A549 (cell line): ENCODE results near the gene STRADA.

Source experiments
- BHLHE40 ChIP-seq: IDR thresholded peaks from 2 replicates; pipeline ENCODE4 v1.6.1; 2012; ENCODE audit warnings: low read depth, low read length, inconsistent platforms
- CHD2 ChIP-seq: fragments of 150-350 bp; IDR thresholded peaks from 2 replicates; pipeline ENCODE4 v1.6.1; 2014; ENCODE audit warnings: low read length; ENCODE audit not compliant: partially characterized antibody
- ELK1 ChIP-seq: fragments of 150-350 bp; IDR thresholded peaks from 2 replicates; pipeline ENCODE4 v1.6.1; 2014; ENCODE audit warnings: low read depth, mild to moderate bottlenecking, low read length
- EP300 ChIP-seq, 2 experiments: fragments of >200 bp; sonication (Bioruptor Twin); formaldehyde crosslinking; IDR thresholded peaks; 2 replicates in 1 of 2; 3 replicates in 1 of 2; pipeline ENCODE4 v1.6.1; 2016 to 2017
- FOSB ChIP-seq: fragments of 250-450 bp; sonication (Bioruptor Pico); IDR thresholded peaks from 2 replicates; pipeline ENCODE4 v1.5.0; 2020; ENCODE audit warnings: mild to moderate bottlenecking, moderate library complexity
- HDAC2 ChIP-seq: fragments of 200-600 bp; sonication (generic); IDR thresholded peaks from 2 replicates; pipeline ENCODE4 v1.6.1; 2016
- MAFK ChIP-seq: fragments of 450-650 bp; IDR thresholded peaks from 2 replicates; pipeline ENCODE4 v1.6.1; 2014; ENCODE audit not compliant: partially characterized antibody
- MAX ChIP-seq: IDR thresholded peaks from 2 replicates; pipeline ENCODE4 v1.6.1; 2012
- MYC ChIP-seq: IDR thresholded peaks from 2 replicates; pipeline ENCODE4 v1.6.1; 2012; ENCODE audit warnings: mild to moderate bottlenecking, inconsistent platforms, low read length, improper control_type of control experiment, borderline replicate concordance
- POLR2A ChIP-seq: IDR thresholded peaks from 2 replicates; pipeline ENCODE4 v1.6.1; 2012; ENCODE audit warnings: mild to moderate bottlenecking, low read length
- REST ChIP-seq: fragments of 200-600 bp; sonication (generic); IDR thresholded peaks from 2 replicates; pipeline ENCODE4 v1.6.1; 2016; ENCODE audit warnings: antibody characterized with exemption, mild to moderate bottlenecking, moderate library complexity
- RFX5 ChIP-seq: fragments of 450-650 bp; IDR thresholded peaks from 2 replicates; pipeline ENCODE4 v1.7.1; 2014; ENCODE audit warnings: antibody characterized with exemption, mild to moderate bottlenecking, moderate library complexity
- SMC3 ChIP-seq: fragments of >200 bp; sonication (Bioruptor Twin); formaldehyde crosslinking; IDR thresholded peaks from 3 replicates; pipeline ENCODE4 v1.6.1; 2018; ENCODE audit warnings: inconsistent platforms
- TF ChIP-seq, protein P1 (sequence below): fragments of >200 bp; sonication (Bioruptor Twin); formaldehyde crosslinking; IDR thresholded peaks from 3 replicates; pipeline ENCODE4 v1.5.1; 2016

DNA sequence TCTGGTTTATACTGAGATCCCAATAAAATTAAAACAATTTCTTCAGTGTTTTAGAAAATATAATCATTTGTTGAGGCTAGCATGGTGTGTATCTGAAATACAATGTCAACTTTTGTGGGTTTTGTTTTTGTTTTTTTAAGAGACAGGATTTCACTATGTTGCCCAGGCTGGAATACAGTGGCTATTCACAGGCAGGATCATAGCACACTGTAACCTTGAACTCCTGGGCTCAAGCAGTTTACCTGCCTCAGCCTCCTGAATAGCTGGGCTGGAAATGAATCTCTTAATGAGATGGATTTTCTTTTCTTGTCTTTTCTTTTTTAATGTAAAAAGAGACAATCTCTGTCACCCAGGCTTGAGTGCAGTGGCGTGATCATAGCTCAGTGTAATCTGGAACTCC is 44.5 kb upstream of the STRADA start:
- TF ChIP-seq, protein P1, sequence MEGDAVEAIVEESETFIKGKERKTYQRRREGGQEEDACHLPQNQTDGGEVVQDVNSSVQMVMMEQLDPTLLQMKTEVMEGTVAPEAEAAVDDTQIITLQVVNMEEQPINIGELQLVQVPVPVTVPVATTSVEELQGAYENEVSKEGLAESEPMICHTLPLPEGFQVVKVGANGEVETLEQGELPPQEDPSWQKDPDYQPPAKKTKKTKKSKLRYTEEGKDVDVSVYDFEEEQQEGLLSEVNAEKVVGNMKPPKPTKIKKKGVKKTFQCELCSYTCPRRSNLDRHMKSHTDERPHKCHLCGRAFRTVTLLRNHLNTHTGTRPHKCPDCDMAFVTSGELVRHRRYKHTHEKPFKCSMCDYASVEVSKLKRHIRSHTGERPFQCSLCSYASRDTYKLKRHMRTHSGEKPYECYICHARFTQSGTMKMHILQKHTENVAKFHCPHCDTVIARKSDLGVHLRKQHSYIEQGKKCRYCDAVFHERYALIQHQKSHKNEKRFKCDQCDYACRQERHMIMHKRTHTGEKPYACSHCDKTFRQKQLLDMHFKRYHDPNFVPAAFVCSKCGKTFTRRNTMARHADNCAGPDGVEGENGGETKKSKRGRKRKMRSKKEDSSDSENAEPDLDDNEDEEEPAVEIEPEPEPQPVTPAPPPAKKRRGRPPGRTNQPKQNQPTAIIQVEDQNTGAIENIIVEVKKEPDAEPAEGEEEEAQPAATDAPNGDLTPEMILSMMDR, result no peak
- TF ChIP-seq POLR2A (no peak), BHLHE40 (no peak), HDAC2 (no peak), EP300 (IDR thresholded peaks at IDR 0.05) (no peak), MYC (no peak), MAX (no peak), CHD2 (no peak), SMC3 (no peak), REST (no peak), ELK1 (no peak), FOSB (CRISPR knock-in tag) (no peak), MAFK (no peak), RFX5 (no peak)
